Keratinocyte (primary cell): ENCODE measurements around the gene DCLK2.

ENCODE experiments used
- EZH2 ChIP-seq: IDR thresholded peaks from one replicate; pipeline ENCODE4 v1.6.1; 2012; ENCODE audit warnings: inconsistent platforms, mild to moderate bottlenecking, low read length, moderate library complexity
- TF ChIP-seq, protein P1 (sequence below), 3 experiments: IDR thresholded peaks in 1 of 3; conservative IDR thresholded peaks in 1 of 3; optimal IDR thresholded peaks in 1 of 3; 2 replicates in 2 of 3; 3 replicates in 1 of 3; pipeline versions ENCODE3 to v1.5.1; 2011; ENCODE audit warnings: low read length in 3 of 3, mild to moderate bottlenecking in 3 of 3, moderate library complexity in 2 of 3, control low read depth in 1 of 3, inconsistent platforms in 1 of 3; ENCODE audit not compliant: insufficient read depth in 2 of 3; ENCODE audit errors: extremely low read depth in 1 of 3

DNA sequence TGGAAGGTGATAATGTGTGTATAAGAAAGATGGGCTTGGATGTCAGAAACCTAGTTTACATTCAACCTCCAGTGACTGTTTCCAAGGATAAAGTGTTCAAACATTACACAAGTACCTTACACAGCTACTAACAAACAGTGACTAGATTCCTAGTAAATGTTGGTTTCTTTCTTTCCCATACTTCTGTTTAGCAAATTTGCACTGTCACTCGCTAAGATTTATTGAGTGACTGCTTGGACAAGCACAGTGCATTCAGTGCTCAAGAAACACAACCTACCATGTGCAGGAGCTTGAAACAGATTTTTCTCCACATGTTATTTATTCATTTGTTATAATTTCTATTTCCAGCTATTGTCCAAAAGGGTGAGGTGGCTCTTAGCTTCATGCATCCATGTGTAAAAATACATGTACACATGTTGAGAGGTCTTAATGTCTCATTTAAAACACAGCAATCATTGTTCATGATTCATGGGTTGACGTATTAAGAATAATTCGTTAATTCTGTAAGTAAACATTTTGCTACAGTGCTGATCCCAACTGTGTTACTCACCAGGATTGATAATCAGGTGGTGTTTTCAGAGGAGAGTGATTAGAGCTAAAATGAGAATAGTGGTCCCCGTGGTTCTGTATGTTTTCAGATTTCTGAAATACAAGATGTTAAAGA, 153.0 kb downstream of the DCLK2 start:
- TF ChIP-seq, protein P1, sequence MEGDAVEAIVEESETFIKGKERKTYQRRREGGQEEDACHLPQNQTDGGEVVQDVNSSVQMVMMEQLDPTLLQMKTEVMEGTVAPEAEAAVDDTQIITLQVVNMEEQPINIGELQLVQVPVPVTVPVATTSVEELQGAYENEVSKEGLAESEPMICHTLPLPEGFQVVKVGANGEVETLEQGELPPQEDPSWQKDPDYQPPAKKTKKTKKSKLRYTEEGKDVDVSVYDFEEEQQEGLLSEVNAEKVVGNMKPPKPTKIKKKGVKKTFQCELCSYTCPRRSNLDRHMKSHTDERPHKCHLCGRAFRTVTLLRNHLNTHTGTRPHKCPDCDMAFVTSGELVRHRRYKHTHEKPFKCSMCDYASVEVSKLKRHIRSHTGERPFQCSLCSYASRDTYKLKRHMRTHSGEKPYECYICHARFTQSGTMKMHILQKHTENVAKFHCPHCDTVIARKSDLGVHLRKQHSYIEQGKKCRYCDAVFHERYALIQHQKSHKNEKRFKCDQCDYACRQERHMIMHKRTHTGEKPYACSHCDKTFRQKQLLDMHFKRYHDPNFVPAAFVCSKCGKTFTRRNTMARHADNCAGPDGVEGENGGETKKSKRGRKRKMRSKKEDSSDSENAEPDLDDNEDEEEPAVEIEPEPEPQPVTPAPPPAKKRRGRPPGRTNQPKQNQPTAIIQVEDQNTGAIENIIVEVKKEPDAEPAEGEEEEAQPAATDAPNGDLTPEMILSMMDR (optimal IDR thresholded peaks at IDR 0.05 in 1 of 3, IDR thresholded peaks at IDR 0.05 in 1 of 3, conservative IDR thresholded peaks at IDR 0.05 in 1 of 3; ENCODE audit: extremely low read depth in 1 of 3, insufficient read depth in 2 of 3, low read length in 3 of 3) = no peak
- no peak for TF ChIP-seq EZH2
